HEK293 (cell line): ENCODE results near the gene DNAH6.

Source experiments
- CTCF ChIP-seq: fragments of 450-650 bp; formaldehyde crosslinking; IDR thresholded peaks from 2 replicates; pipeline ENCODE4 v1.5.1; 2016; ENCODE audit warnings: missing biosample characterization, missing genetic modification characterization
- MZF1 ChIP-seq: fragments of 450-650 bp; formaldehyde crosslinking; IDR thresholded peaks from 2 replicates; pipeline ENCODE4 v1.5.1; 2017; ENCODE audit warnings: missing biosample characterization, missing genetic modification characterization, borderline replicate concordance
- ZBTB6 ChIP-seq: fragments of 450-650 bp; formaldehyde crosslinking; IDR thresholded peaks from 2 replicates; pipeline ENCODE4 v1.5.1; 2017; ENCODE audit warnings: missing biosample characterization, missing genetic modification characterization
- ZFP41 ChIP-seq: fragments of 450-650 bp; formaldehyde crosslinking; IDR thresholded peaks from 2 replicates; pipeline ENCODE4 v1.5.1; 2016; ENCODE audit warnings: missing biosample characterization, missing genetic modification characterization, borderline replicate concordance
- ZNF223 ChIP-seq: fragments of 450-650 bp; formaldehyde crosslinking; IDR thresholded peaks from 2 replicates; pipeline ENCODE4 v1.5.1; 2016; ENCODE audit warnings: missing biosample characterization, missing genetic modification characterization
- ZNF24 ChIP-seq: fragments of 450-650 bp; formaldehyde crosslinking; IDR thresholded peaks from 2 replicates; pipeline ENCODE4 v1.5.1; 2016; ENCODE audit warnings: missing biosample characterization, missing genetic modification characterization
- ZNF324 ChIP-seq: fragments of 450-650 bp; formaldehyde crosslinking; IDR thresholded peaks from 2 replicates; pipeline ENCODE4 v1.5.1; 2016; ENCODE audit warnings: missing biosample characterization, missing genetic modification characterization
- ZNF654 ChIP-seq: fragments of 450-650 bp; formaldehyde crosslinking; IDR thresholded peaks from 2 replicates; pipeline ENCODE4 v1.5.1; 2016; ENCODE audit warnings: low read depth, missing biosample characterization, missing genetic modification characterization
- ZNF768 ChIP-seq: fragments of 450-650 bp; formaldehyde crosslinking; IDR thresholded peaks from 2 replicates; pipeline ENCODE4 v1.5.1; 2018; ENCODE audit warnings: missing biosample characterization, mild to moderate bottlenecking, missing genetic modification characterization
- ZSCAN5A ChIP-seq: fragments of 450-650 bp; formaldehyde crosslinking; IDR thresholded peaks from 2 replicates; pipeline ENCODE4 v1.5.1; 2016; ENCODE audit warnings: missing biosample characterization, missing genetic modification characterization
- TF ChIP-seq, protein P1 (sequence below): fragments of 450-650 bp; formaldehyde crosslinking; IDR thresholded peaks from 2 replicates; pipeline ENCODE4 v1.5.1; 2016; ENCODE audit warnings: missing biosample characterization, missing genetic modification characterization

- TF ChIP-seq CTCF (no peak), ZNF223 (tag by site-specific recombination) (no peak), ZSCAN5A (tag by site-specific recombination) (no peak), ZFP41 (tag by site-specific recombination) (no peak), MZF1 (no peak), ZNF654 (tag by site-specific recombination) (no peak), ZNF24 (tag by site-specific recombination) (no peak), ZNF324 (tag by site-specific recombination) (no peak), ZBTB6 (tag by site-specific recombination) (no peak), ZNF768 (tag by site-specific recombination) (no peak)
- TF ChIP-seq, protein P1, sequence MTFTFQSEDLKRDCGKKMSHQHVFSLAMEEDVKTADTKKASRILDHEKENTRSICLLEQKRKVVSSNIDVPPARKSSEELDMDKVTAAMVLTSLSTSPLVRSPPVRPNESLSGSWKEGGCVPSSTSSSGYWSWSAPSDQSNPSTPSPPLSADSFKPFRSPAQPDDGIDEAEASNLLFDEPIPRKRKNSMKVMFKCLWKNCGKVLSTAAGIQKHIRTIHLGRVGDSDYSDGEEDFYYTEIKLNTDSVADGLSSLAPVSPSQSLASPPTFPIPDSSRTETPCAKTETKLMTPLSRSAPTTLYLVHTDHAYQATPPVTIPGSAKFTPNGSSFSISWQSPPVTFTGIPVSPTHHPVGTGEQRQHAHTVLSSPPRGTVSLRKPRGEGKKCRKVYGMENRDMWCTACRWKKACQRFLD (tag by site-specific recombination), result no peak
Measured at GRCh38 chr2:84669122-84669521, 152.8 kb downstream of the DNAH6 start.
